ENCODE data around the gene RASAL2. TPM values are rescaled to one million over a fixed set of nuclear protein-coding genes. Genes with fewer than 3 reads are reported as not detected.
"Not testable (repeated sequence)": the region's sequence is repeated elsewhere in the genome, so short reads cannot be mapped to it uniquely, and the experiment has no call there.

The RASAL2 gene
- total RNA-seq, 4 donors from 2014 or later, result 31.8 to 48.3 (median 37.8) TPM

- Histone ChIP-seq H3K4me1 (peaks cover 4% of the 10 kb centered on the region), H3K4me3 (no peak overlapping the region), H3K27me3 (no peaks in the 10 kb centered on the region), H3K36me3 (no peaks in the 10 kb centered on the region), H3K27ac (no peak overlapping the region), H3K9me3 (no peaks in the 10 kb centered on the region)
- DNase-seq (ENCODE audit: low spot score in 2 of 2), result no peak
- TF ChIP-seq POLR2A (IDR thresholded peaks at IDR 0.05) (no peak), CTCF (IDR thresholded peaks at IDR 0.05) (no peak), POLR2AphosphoS5 (IDR thresholded peaks at IDR 0.05) (no peak)
- WGBS, result 83% methylated on average over 2 of the region's 2 CpGs
Observed at GRCh38 chr1:178243890-178244289, 150.0 kb downstream of the RASAL2 start.

GRCh38 chr1:178248284-178248683 is 154.4 kb downstream of the RASAL2 start:
- H3K27me3 ChIP-seq; H3K9me3 ChIP-seq; H3K4me1 ChIP-seq; DNase-seq (ENCODE audit: low spot score in 2 of 2); H3K27ac ChIP-seq; H3K36me3 ChIP-seq; H3K4me3 ChIP-seq: not testable (repeated sequence)
- WGBS, result 96% methylated on average over 3 of the region's 3 CpGs

- 92% methylated on average over 3 of the region's 3 CpGs for WGBS
- H3K27ac ChIP-seq; H3K36me3 ChIP-seq; H3K4me1 ChIP-seq; H3K4me3 ChIP-seq; H3K27me3 ChIP-seq; DNase-seq (ENCODE audit: low spot score in 2 of 2); H3K9me3 ChIP-seq: not testable (repeated sequence)
Observed at GRCh38 chr1:178253581-178253980, 159.7 kb downstream of the RASAL2 start.

GRCh38 chr1:178254433-178254832 is 160.5 kb downstream of the RASAL2 start:
- Histone ChIP-seq H3K27ac (no peak overlapping the region), H3K4me1 (no peaks in the 10 kb centered on the region), H3K36me3 (no peaks in the 10 kb centered on the region), H3K4me3 (no peak overlapping the region), H3K9me3 (no peaks in the 10 kb centered on the region), H3K27me3 (no peaks in the 10 kb centered on the region)
- DNase-seq (ENCODE audit: low spot score in 2 of 2), result no peak
- TF ChIP-seq CTCF (IDR thresholded peaks at IDR 0.05) (no peak), POLR2AphosphoS5 (IDR thresholded peaks at IDR 0.05) (no peak)

GRCh38 chr1:178258536-178258935 is 164.6 kb downstream of the RASAL2 start:
- no peaks in the 10 kb centered on the region for H3K9me3 ChIP-seq
- no peak overlapping the region for H3K4me3 ChIP-seq
- WGBS, result 37% methylated on average over 3 of the region's 3 CpGs
- no peak for DNase-seq (ENCODE audit: low spot score in 2 of 2)
- no peak overlapping the region for H3K27ac ChIP-seq
- no peaks in the 10 kb centered on the region for H3K36me3 ChIP-seq
- peaks cover 5% of the 10 kb centered on the region for H3K4me1 ChIP-seq
- TF ChIP-seq CTCF (IDR thresholded peaks at IDR 0.05) (no peak), POLR2A (IDR thresholded peaks at IDR 0.05) (no peak), EP300 (IDR thresholded peaks at IDR 0.05) (no peak), POLR2AphosphoS5 (IDR thresholded peaks at IDR 0.05) (no peak)
- H3K27me3 ChIP-seq, result no peaks in the 10 kb centered on the region

GRCh38 chr1:178262120-178262500 is 168.2 kb downstream of the RASAL2 start:
- Histone ChIP-seq H3K4me1 (peaks cover 5% of the 10 kb centered on the region), H3K4me3 (no peak overlapping the region), H3K27me3 (no peaks in the 10 kb centered on the region), H3K27ac (no peak overlapping the region), H3K36me3 (no peaks in the 10 kb centered on the region), H3K9me3 (no peaks in the 10 kb centered on the region)
- 39% methylated on average over 3 of the region's 3 CpGs for WGBS
- DNase-seq (ENCODE audit: low spot score in 2 of 2), result no peak
- TF ChIP-seq POLR2AphosphoS5 (IDR thresholded peaks at IDR 0.05) (no peak), CTCF (IDR thresholded peaks at IDR 0.05) (no peak)

Data from suprapubic skin (tissue), 4 donors.